Vagina (tissue), 2 donors: Measurements from ENCODE around the gene SLC7A6OS.

Experiments
- CTCF ChIP-seq, 3 experiments: fragments of 450-650 bp in 2 of 3; fragments of 200-600 bp in 1 of 3; sonication (generic) in 1 of 3; IDR thresholded peaks; one replicate each; pipeline ENCODE4 v1.5.1; 2017 to 2019; ENCODE audit warnings: antibody characterized with exemption in 3 of 3, mild to moderate bottlenecking in 2 of 3, moderate library complexity in 2 of 3
- POLR2A ChIP-seq, 2 donors: fragments of 450-650 bp; IDR thresholded peaks; one replicate each; pipeline ENCODE4 v1.6.1; 2017; ENCODE audit warnings: antibody characterized with exemption in 2 of 2, mild to moderate bottlenecking in 2 of 2, moderate library complexity in 2 of 2

GRCh38 chr16:68292425-68292824 lies 18.3 kb downstream of the SLC7A6OS start:
- TF ChIP-seq POLR2A (IDR thresholded peaks at IDR 0.05), result no peak
- TF ChIP-seq CTCF (IDR thresholded peaks at IDR 0.05), result no peak
